ENCODE results near the gene CDK9.

CDK9 gene

GRCh38 chr9:127802576-127803443 lies 17.0 kb downstream of the CDK9 start, which contains the start of gene FPGS:
Gene FPGS (plus strand): TSS chr9:127802882. CDS start chr9:127802925, 43 bp downstream.
- Histone ChIP-seq H3K36me3 (ENCODE audit: control insufficient read depth, insufficient read depth, low read length) (no peaks in the 10 kb centered on the region), H3K27ac (peak within 1 kb of the TSS; percentile 83), H3K9me3 (ENCODE audit: control insufficient read depth, low read length) (no peaks in the 10 kb centered on the region), H3K9ac (peak within 1 kb of the TSS; percentile 53), H3K4me1 (peaks cover 3% of the 10 kb centered on the region), H3K27me3 (ENCODE audit: control insufficient read depth, insufficient read depth, low read length) (no peaks in the 10 kb centered on the region), H2AFZ (peak within 1 kb of the TSS; percentile 86), H3K4me3 (ENCODE audit: low read depth, low read length) (peak within 1 kb of the TSS; percentile 74), H3K4me2 (ENCODE audit: low read length) (peak within 1 kb of the TSS; percentile 78), H3K79me2 (peaks cover 5% of the 10 kb centered on the region)
- peak; percentile 1 for TF ChIP-seq CTCF (IDR thresholded peaks at IDR 0.05)

- H3K27ac ChIP-seq, result peak overlapping the region; percentile 83
Measured at GRCh38 chr9:127803507-127804352, 17.9 kb downstream of the CDK9 start.

GRCh38 chr9:127805620-127806019 lies 19.8 kb downstream of the CDK9 start:
- no peak overlapping the region for H3K9ac ChIP-seq
- H3K4me3 ChIP-seq (ENCODE audit: low read depth, low read length), result no peak overlapping the region
- H3K79me2 ChIP-seq, result peaks cover 5% of the 10 kb centered on the region
- H3K36me3 ChIP-seq (ENCODE audit: control insufficient read depth, insufficient read depth, low read length), result no peaks in the 10 kb centered on the region
- H3K4me1 ChIP-seq, result peaks cover 3% of the 10 kb centered on the region
- no peak overlapping the region for H2AFZ ChIP-seq
- H3K4me2 ChIP-seq (ENCODE audit: low read length), result no peak overlapping the region
- TF ChIP-seq CTCF (IDR thresholded peaks at IDR 0.05), result no peak
- no peaks in the 10 kb centered on the region for H3K9me3 ChIP-seq (ENCODE audit: control insufficient read depth, low read length)
- H3K27ac ChIP-seq, result no peak overlapping the region
- no peaks in the 10 kb centered on the region for H3K27me3 ChIP-seq (ENCODE audit: control insufficient read depth, insufficient read depth, low read length)

More at GRCh38 chr9:127803507-127804352, 17.9 kb downstream of the CDK9 start:
- peaks cover 5% of the 10 kb centered on the region for H3K79me2 ChIP-seq
- H3K9me3 ChIP-seq (ENCODE audit: control insufficient read depth, low read length), result no peaks in the 10 kb centered on the region
- H2AFZ ChIP-seq, result peak overlapping the region; percentile 79
- no peaks in the 10 kb centered on the region for H3K36me3 ChIP-seq (ENCODE audit: control insufficient read depth, insufficient read depth, low read length)
- H3K27me3 ChIP-seq (ENCODE audit: control insufficient read depth, insufficient read depth, low read length), result no peaks in the 10 kb centered on the region
- H3K4me1 ChIP-seq, result peaks cover 3% of the 10 kb centered on the region
- H3K9ac ChIP-seq, result peak overlapping the region; percentile 53
- peak overlapping the region; percentile 76 for H3K4me2 ChIP-seq (ENCODE audit: low read length)
- peak overlapping the region; percentile 74 for H3K4me3 ChIP-seq (ENCODE audit: low read depth, low read length)
- TF ChIP-seq CTCF (IDR thresholded peaks at IDR 0.05), result no peak

- Histone ChIP-seq H2AFZ (no peak overlapping the region), H3K27ac (no peak overlapping the region), H3K9ac (no peak overlapping the region), H3K4me1 (peaks cover 3% of the 10 kb centered on the region), H3K4me2 (ENCODE audit: low read length) (no peak overlapping the region), H3K79me2 (peaks cover 5% of the 10 kb centered on the region), H3K9me3 (ENCODE audit: control insufficient read depth, low read length) (no peaks in the 10 kb centered on the region), H3K36me3 (ENCODE audit: control insufficient read depth, insufficient read depth, low read length) (no peaks in the 10 kb centered on the region), H3K27me3 (ENCODE audit: control insufficient read depth, insufficient read depth, low read length) (no peaks in the 10 kb centered on the region), H3K4me3 (ENCODE audit: low read depth, low read length) (no peak overlapping the region)
- TF ChIP-seq CTCF (IDR thresholded peaks at IDR 0.05), result no peak
Measured at GRCh38 chr9:127806871-127807270, 21.0 kb downstream of the CDK9 start.
